Epidermal melanocyte (primary cell): Measurements from ENCODE around the gene TRAPPC3L.

Source experiments
- DNase-seq: peaks from one replicate; pipeline ENCODE4 v3.0.0; 2011; ENCODE audit warnings: low spot score; ENCODE audit not compliant: insufficient read length

TRAPPC3L gene

DNA sequence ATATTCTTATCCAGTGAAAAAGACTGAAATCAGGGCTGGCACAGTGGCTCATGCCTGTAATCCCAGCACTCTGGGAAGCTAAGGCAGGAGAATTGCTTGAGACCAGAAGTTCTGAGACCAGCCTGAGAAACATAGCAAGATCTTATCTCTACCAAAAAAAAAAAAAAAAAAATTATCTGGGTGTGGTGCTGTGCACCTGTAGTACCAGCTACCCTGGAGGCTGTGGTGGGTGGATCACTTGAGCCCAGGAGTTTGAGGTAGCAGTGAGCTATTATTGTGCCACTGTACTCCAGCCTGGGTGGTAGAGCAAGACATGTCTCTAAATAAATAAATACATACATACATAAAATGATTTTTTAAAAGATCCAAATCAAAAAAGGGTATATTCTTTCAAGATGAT is 78.0 kb downstream of the TRAPPC3L start:
- DNase-seq = no peak

DNA sequence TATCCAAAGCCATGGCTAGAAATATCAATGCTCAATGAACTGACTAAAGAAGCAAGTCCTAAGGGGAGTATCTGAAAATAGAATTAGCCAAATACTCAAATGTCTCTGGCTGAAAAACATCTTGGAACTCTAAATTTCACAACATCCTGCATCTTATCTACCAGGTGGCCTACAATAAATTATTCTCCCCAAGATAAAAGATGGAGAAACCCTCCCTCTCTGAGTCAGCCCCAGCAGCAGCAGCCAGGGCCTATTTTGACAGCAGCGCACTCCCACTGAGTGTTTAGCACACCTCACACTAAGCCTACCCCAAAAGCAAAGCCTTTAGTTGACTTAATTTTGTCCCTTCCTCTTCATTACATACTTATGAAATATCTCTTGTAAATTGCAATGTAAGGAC is 78.4 kb downstream of the TRAPPC3L start:
- no peak for DNase-seq

- no peak for DNase-seq
Measured at GRCh38 chr6:116465246-116465645, 80.2 kb downstream of the TRAPPC3L start.

DNA sequence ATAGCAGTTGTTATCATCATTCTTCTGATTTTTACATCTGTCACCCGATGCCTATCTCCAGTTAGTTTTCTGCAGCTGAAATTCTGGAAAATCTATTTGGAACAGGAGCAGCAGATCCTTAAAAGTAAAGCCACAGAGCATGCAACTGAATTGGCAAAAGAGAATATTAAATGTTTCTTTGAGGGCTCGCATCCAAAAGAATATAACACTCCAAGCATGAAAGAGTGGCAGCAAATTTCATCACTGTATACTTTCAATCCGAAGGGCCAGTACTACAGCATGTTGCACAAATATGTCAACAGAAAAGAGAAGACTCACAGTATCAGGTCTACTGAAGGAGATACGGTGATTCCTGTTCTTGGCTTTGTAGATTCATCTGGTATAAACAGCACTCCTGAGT is 82.2 kb downstream of the TRAPPC3L start:
- no peak for DNase-seq

DNA sequence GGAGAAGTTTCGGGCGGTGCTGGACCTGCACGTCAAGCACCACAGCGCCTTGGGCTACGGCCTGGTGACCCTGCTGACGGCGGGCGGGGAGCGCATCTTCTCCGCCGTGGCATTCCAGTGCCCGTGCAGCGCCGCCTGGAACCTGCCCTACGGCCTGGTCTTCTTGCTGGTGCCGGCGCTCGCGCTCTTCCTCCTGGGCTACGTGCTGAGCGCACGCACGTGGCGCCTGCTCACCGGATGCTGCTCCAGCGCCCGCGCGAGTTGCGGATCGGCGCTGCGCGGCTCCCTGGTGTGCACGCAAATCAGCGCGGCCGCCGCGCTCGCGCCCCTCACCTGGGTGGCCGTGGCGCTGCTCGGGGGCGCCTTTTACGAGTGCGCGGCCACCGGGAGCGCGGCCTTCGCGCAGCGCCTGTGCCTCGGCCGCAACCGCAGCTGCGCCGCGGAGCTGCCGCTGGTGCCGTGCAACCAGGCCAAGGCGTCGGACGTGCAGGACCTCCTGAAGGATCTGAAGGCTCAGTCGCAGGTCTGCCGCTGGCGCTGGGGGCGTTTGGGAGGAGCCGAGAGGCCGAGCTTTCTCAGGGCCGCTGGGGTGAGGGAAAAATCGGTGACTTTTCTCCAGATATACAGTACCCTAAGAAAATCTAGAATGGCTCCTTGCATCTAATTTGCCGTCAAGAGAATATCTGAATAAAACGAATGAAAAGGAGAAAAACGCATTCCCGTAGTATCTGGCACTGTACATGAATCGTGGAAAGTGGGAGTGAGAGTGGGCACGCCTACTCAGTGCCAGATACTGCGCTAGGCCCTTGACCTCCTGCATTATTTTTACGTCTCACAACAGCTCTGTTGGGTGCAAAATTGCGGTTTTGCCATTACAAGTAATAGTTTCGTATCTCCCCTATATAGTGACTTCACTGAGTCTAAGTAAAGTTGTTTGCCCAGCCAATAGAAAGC is 83.3 kb downstream of the TRAPPC3L start:
- DNase-seq = no peak

GRCh38 chr6:116461331-116461931 is 84.1 kb downstream of the TRAPPC3L start, which contains the start of gene CALHM6:
TSS of gene CALHM6 (plus strand) at chr6:116461375. CDS start at chr6:116461930, 555 bp downstream.
- no peak for DNase-seq

DNA sequence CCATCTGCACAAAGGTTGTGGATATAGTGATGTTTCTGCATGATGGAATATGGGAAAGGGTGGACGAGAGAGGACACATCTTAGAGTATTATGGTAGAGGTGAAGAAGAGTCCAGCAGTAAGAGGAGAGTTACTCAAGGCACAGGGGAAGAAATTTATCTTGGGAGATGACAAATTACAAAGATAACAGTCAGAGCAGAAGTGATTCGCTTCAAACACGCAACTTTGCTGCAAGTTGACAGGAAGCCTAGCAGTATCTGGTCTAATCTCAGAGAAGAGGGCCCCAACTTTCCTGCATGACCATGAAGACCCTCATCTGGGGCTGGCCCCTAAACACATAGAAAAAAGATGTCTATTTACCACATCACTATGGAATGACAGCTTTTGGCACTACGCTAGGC is 85.6 kb downstream of the TRAPPC3L start:
- no peak for DNase-seq

GRCh38 chr6:116458264-116458663 is 87.2 kb downstream of the TRAPPC3L start:
- DNase-seq = no peak

DNA sequence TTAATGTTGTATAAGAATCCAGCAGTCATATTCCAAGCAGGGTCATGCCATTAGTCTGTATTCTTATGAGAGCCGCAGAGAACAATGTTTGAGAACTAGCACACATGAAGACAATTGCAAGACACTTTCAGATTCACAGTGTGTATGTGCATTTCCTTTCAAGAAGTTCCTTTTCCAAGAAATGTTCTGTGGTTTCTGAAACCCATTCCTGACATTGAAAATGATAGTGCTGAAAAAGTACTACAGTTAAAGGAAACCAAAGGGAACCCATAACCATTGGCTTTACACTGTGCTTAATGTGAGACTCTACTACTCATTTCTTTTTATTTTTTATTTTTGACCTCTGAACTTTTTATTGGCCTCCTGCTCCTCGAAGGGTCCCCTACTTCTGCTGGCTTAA is 88.6 kb downstream of the TRAPPC3L start:
- no peak for DNase-seq

DNA sequence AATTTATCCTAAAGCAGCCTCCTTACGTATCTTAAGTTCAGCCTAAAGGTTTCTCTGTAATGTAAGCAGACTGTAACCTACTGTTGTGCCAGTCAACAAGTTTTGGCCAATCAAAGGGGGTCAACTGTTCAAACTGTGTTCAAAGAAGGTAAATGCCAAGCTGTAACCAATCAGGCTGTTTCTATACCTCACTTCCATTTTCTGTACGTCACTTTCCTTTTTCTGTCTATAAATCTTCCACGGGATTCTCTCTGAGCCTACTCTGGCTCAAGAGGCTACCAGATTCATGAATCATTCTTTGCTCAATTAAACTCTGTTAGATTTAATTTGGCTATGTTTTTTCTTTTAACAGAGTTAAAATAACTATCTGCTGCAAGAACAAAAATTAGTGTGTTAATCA is 89.4 kb downstream of the TRAPPC3L start:
- no peak for DNase-seq

DNA sequence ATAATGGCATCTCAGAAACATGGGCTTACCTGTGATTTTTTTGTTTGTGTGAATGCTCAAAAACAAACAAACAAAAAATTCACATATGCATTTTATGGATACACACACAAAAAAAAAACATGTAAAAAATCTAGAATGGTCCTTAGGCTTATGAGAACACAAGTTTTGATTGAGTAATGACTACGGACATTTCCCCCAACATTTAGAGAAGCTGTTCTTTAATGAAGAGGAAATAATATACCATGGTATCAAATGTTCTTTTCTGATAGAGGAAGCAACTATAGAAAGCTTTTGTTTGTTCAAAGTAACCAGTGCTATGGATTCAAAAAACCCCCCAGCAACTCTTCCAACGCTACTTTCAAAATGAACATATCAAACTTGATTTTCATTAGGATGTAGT is 93.0 kb downstream of the TRAPPC3L start:
- no peak for DNase-seq

DNA sequence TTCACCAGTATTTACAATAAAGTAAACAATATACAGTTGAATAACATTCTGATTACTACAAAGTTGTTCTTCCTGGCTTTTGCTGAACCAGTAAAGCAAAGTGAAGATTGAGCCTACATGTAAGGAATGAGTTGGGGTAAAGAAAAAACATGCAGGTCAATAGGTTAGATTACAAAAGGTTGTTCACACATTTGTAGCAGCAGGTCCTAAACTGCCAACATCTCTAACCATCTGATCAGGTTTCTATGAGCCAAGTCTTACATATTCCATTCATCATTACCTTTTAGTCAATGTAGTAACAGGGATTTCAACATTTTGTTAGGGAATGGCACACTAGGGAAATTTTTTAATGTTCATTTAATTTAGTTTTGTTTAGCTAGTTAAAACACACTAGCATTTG is 93.6 kb downstream of the TRAPPC3L start:
- DNase-seq = no peak

- DNase-seq = no peak
Measured at GRCh38 chr6:116450769-116451740, 94.4 kb downstream of the TRAPPC3L start.

GRCh38 chr6:116450185-116450710 is 95.2 kb downstream of the TRAPPC3L start:
- no peak for DNase-seq

DNA sequence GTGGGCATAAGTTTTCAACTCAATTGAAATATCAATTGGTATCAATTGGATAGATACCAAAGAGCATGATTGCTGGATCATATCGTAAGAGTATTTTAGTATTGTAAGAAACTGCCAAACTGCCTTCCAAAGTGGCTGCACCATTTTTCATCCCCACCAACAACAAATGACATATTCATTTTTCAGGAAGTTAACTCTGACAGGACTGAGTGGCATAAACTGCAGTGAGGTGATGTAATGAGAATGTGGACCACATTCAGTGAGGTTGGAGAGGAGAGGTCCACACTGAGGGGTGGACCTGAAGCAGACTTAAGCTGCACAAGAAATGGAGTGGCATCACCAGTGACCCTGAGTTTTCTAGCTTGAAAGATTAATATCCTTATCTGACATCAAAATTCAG is 95.9 kb downstream of the TRAPPC3L start:
- DNase-seq = no peak

GRCh38 chr6:116447496-116448011 is 97.9 kb downstream of the TRAPPC3L start:
- peak; percentile 45 for DNase-seq

DNA sequence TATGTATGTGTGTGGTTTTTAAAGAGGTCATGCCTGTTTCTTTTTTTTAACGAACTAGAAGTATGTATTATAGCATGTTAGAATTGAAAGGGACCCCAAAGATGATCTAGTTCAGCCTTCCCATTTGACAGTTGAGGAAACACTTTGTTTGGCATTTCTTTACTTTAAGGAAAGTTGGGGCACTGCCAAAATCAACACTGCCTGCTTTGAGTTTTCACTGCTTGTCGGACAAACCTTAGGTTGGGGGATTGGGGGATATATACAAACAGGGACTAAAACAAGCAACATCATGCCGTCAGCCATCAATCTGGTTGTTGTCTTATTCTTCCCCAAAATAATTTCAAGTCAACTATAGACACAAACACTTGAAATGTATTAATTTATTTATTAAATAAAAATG is 98.4 kb downstream of the TRAPPC3L start:
- no peak for DNase-seq

DNA sequence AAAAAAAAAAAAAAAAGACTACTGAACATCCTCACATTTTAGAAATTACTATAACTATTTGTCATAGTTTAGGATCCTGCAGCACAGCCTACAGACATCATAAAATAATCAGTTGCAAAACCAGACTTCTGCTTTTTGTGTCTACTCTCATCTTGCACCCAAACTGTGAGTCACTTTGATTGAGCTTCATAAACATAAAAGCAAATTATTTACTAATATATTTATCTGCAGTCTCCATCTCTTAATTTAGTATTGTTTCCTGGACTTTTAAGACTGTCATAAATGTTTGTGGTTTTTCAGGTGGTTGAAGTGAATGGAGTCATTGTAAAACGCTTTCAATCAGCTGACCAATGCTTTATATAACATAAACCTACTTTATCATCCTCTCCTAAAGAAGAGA is 99.1 kb downstream of the TRAPPC3L start:
- no peak for DNase-seq

- DNase-seq = no peak
Measured at GRCh38 chr6:116445102-116445501, 100.4 kb downstream of the TRAPPC3L start.
